Activated gamma-delta T cell (primary cell): ENCODE measurements around the gene SLC43A1.

Experiments
- DNase-seq: peaks from one replicate; lab custom pipeline; 2025; lab: John Stamatoyannopoulos, UW

SLC43A1 gene

GRCh38 chr11:57529012-57529411 is 13.5 kb upstream of the SLC43A1 start:
- no peak for DNase-seq

- DNase-seq: no peak
Observed at GRCh38 chr11:57527056-57527631, 11.6 kb upstream of the SLC43A1 start.

GRCh38 chr11:57523419-57523818 is 7.9 kb upstream of the SLC43A1 start:
- no peak for DNase-seq

- no peak for DNase-seq
Observed at GRCh38 chr11:57521116-57521515, 5.6 kb upstream of the SLC43A1 start.

GRCh38 chr11:57516061-57516443 is 550 bp upstream of the SLC43A1 start:
- DNase-seq: no peak

GRCh38 chr11:57514538-57515331 is 767 bp downstream of the SLC43A1 start:
- DNase-seq: no peak

- no peak for DNase-seq
Observed at GRCh38 chr11:57513911-57514537, 1.5 kb downstream of the SLC43A1 start.

GRCh38 chr11:57513452-57513795 is 2.1 kb downstream of the SLC43A1 start:
- no peak for DNase-seq

GRCh38 chr11:57512646-57513451 is 2.7 kb downstream of the SLC43A1 start:
- DNase-seq: no peak

- no peak for DNase-seq
Observed at GRCh38 chr11:57511741-57512430, 3.6 kb downstream of the SLC43A1 start.

GRCh38 chr11:57508341-57509170 is 6.9 kb downstream of the SLC43A1 start:
- DNase-seq: no peak

- DNase-seq: no peak
Observed at GRCh38 chr11:57506522-57506921, 9.0 kb downstream of the SLC43A1 start.

GRCh38 chr11:57504511-57504910 is 11.0 kb downstream of the SLC43A1 start:
- no peak for DNase-seq

- DNase-seq: no peak
Observed at GRCh38 chr11:57502870-57503269, 12.6 kb downstream of the SLC43A1 start.

- DNase-seq: no peak
Observed at GRCh38 chr11:57502376-57502775, 13.1 kb downstream of the SLC43A1 start.

GRCh38 chr11:57501953-57502352 is 13.5 kb downstream of the SLC43A1 start:
- DNase-seq: no peak

GRCh38 chr11:57500926-57501325 is 14.6 kb downstream of the SLC43A1 start:
- DNase-seq: no peak

- no peak for DNase-seq
Observed at GRCh38 chr11:57500515-57500914, 15.0 kb downstream of the SLC43A1 start.

- DNase-seq: no peak
Observed at GRCh38 chr11:57499983-57500461, 15.5 kb downstream of the SLC43A1 start.

GRCh38 chr11:57499413-57499982 is 16.0 kb downstream of the SLC43A1 start:
- DNase-seq: no peak
